Measurements from ENCODE around the gene CARMIL1.
A peak's percentile ranks its signal among the peaks of the same experiment; 100 is the strongest.
"Not testable (repeated sequence)": the region's sequence is repeated elsewhere in the genome, so short reads cannot be mapped to it uniquely, and the experiment has no call there.

Gene CARMIL1

DNA sequence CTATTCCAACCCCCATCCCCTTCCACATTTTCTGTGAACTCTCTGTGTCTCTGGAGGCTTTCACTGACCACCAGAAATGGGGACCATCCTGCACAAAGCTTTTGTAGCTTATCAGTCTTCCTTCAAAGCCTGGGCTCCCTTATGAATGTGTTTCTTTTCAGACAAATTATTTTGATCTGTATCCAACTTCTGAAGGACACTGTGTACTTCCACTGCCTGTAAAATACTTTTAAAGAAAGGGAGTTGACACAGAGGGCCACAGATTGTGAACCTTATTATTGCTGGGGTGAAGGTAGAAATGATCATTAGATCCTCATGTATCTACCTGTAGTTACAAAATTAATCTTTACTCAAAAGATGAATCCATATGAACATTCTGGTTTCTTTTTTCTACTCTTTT lies 135.6 kb downstream of the CARMIL1 start:
- DNase-seq = no peak

DNA sequence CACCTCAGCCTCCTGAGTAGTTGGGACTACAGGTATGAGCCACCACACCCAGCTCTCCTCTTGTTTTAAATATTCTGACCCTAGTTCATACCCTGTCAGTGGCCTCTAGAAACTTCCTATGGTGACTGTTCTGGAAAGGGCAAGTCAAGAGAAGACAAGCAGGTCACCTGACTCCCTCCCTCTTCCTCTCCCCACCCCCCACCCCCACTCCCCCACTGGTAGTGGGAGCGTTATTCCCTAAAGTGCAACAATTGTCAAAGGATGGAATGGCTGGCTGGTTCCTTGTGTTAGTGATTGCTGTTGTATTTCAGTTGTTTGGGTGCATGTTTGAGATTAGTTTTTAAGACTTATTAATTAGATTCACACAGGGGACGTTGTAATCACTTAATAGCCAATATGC lies 136.1 kb downstream of the CARMIL1 start:
- no peak for DNase-seq

DNA sequence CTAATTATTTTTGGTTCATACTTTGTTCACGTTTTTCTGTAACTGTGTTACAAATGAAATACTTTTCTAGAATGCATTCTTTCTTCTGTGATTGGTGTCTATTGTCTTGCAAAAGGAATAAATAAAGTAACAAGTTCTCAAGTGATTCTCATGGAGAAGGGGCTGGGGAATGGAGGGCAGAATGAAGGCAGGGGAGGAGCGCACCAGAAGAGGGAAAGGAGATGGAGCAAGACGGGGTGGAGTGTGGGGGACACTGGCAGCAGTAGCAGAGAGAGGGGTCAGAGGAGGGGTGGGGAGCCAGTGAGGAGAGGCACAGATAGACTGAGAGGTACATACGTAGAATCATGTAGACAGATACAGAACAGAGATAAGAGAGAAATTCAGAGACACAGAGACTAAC lies 136.5 kb downstream of the CARMIL1 start:
- no peak for DNase-seq

DNA sequence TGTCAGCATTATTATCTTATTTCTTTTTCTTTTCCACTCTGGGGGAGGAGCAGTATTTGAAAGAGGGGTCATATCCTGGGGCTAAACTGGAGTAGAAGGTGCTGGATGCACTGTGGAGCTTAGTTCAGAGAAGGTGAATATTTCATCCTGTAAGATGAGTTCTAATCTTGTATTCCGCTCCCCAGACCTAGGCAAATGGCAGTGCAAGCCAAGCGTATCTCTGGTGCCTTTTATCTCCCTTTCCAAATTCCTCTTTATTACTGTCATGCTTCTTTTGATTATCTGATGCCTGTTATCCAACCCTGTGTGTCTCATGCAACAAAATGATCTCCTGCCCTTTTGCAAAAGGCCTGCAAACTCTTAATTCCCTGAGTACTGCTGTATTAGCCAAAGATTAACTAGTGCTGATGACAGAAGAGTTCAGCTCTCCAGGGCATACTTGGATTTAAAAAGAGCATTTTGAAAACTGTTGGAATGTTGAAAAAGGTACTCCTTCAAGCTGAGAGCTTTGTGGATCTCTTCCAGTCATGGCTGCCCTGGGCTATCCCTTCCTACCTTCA lies 138.0 kb downstream of the CARMIL1 start:
- no peak for DNase-seq

DNA sequence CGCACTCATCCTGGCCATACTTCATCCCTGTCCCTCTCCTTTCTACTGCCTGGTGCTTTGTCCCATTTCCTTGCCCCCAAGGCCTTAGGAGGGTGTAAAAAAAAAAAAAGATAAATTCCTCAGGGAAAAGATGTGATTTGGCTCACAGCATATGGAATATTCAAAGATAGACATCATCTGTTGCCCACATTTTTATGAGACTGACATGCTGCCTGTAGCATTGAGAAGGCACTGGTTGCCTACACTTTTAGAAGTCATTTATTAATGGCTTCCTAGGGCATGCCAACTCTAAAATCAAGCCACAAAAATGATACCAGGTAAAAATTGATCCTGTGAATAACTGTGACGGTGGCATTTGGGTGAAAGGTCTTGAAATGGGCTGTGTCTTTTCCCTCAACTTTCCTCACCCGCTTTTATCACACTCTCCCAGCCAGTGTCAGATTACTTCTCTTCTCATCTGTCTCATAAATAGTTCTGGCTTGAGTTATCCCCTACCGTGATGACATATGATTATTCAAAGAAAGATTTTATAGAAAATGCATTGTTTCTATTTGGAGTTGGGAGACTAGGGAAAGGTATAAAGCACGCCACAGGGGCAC lies 139.4 kb downstream of the CARMIL1 start:
- DNase-seq = peak; percentile 14

DNA sequence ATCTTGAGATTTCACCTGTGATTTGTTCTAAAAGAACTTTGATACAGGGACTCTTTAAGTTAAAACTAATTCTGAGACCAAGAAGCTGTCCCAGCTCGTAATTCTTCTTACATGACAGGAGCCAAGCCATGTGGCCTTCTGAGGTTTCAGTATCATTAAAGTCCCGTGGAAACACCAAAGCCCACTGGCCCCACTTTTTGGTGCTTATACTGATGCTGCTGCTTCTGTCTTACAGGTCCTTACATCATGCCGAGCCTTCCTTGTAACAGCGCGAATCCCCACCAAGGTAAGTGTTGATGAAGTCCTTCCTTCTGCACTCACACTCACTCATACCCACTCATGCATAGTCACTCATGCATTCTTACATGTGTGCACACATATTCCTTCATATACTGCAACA lies 140.7 kb downstream of the CARMIL1 start:
- no peak for DNase-seq

DNA sequence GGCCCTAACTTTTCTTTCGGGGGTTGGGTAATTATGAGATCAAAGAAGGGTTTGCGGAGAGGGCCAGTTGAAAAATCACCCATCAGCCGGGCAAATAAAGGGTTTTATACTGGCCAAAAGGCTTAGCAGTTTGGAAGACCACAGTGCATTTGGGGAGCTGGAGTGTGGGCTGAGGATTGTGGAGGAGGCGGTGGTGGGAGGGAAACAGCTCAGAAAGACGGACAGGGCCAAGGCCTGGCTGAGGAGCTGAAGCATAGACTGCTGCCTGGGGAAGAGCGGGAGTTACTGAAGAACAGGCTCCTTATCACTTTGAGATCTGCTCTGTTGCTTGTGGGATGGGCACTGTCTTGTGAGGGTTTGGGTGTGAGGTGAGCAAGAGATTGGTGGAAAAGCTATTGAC lies 144.2 kb downstream of the CARMIL1 start:
- no peak for DNase-seq

DNA sequence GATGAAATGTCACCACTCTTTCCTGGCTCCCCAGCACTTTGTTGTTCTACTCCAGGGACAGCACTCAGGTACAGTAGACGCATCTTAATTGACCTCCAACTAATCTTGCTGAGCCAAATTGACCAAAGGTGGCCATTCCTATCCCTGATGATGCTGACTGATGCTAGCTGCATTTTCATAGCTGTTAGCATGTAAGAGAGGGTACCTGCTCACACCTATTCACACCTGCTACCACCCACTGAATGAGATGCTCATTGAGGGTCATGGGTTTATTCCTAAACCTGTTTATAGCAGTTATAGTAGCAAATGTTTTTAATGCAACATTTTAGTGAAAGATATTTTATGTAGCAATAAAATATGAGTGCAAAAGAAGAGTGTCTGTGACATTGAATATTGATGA lies 145.1 kb downstream of the CARMIL1 start:
- DNase-seq = no peak

DNA sequence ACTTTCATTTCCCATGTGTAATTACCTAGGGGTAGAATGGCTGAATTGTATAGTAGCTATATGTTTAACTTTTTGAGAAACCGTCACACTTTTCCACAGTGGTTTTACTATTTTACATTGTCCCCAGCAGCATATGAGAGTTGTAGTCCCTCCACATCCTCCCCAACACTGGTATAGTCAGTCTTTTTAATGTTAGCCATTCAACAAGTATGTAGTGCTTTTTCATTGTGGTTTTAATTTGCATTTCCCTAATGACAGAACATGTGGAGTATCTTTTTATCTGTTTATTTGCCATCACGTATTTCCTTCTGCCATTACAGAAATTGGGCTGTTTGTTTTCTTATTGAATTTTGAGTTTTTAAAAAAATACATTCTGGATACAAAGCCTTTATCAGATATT lies 148.4 kb downstream of the CARMIL1 start:
- DNase-seq = no peak

DNA sequence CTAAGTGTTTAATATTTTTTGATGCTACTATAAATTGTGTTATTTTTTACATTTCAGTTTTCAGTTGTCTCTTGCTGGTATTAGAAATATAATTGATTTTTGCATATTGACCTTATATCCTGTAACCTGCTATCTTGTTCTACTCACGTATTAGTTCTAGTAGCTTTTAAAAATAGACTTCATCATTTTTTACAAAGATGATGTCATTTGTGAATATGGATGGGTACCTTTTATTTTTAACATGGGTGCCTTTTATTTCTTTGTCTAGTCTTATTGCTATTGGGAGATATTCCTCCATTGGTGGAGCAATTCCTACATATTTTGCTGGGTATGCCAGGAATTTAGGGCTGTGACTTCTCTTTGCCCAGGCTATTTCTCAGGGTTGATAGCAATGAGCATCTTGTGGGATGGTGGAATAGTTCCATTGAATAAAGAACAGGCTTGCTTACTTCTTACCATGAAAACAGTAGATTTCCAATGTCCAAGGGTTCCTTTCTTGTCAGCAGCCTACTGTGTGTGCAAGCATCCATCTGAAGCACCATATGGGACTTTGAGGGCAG lies 149.7 kb downstream of the CARMIL1 start:
- DNase-seq = no peak

DNA sequence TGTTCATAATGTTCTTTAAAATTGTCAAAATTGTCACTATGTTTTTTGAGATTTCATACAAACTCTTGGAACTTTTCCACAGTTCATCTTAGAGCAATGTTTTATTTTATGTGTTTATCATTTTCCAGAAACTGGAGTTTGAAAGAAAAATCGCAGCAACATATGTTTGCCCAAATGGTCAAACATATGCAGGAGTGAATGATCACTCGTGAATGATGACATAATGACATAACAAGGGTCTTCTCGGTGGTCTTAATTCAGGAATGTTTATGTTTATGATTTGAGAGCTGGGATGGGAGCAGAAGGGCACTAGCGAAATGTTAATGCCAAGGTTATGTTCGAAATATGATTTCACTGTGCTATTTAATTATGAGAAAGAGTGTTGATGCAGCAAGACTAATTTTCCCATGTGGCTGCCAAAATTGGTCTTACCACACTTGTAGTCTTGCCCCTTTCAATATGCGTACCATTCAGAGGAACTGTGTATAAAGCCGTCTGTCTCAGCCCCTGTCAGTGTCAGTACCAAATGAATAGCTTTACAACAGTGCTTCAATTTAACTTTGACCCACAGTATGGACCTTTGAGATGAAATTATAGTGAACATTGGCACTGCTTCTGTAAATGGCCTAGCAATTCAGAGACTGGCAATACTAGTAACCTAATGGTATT lies 152.3 kb downstream of the CARMIL1 start:
- no peak for DNase-seq

DNA sequence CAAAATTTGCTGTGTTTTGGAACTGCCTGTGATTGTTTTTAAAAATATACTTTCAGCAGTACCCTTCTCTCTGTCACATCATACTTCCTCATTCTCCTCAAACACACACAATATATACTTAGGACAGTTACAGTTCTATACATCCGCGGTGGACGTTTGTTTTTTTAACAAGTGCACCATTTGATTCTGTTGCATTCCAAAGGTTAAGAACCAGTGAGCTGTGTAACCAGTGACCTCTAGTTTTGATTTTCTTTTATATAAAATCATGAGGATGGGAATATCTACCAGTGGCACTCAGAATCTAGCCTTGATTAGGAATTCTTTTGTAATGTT lies 152.8 kb downstream of the CARMIL1 start:
- no peak for DNase-seq

DNA sequence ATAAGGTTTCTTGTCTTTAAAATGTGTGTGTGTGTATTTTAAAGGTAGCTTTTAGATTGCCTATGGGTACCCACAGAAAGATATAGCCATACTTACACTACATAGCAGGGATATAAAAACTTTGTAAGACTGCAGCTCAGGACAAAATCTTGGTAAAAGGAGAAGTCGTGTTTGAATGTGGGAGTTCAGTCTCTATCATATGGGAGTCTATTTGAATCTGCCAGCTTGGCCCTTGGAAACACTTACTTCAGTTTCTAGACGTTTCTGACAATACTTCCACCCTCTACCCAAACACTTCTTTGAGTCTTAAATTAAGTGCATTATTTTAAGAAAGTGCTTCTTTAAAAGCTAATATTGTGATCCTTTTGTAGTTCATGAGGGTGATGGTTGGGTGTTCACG lies 155.7 kb downstream of the CARMIL1 start:
- DNase-seq = no peak

DNA sequence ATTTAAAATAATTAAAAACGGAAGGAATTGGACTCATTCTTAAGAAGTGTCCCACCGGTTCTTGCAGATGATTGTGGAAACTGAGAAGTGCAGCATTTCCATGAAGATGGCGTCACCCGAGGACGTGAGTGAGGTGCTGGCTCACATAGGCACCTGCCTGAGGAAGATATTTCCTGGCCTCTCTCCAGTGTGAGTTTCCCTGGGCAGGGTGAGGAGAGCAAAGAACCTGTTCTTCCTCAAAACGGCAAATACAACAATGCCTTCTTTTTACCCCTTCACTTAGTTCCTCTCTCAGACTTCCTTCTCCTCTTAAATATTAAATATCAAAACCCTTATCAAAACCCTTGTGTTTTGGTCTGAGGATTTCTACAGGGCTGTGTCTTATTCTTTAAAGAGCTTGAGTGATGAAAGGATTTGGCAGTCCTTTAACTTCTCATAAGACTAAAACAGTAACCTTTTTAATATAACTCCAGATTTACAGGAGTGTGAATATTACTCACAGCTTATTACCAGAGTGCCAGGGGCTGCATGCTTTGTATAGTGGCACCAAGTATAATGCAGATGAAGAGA lies 156.3 kb downstream of the CARMIL1 start:
- DNase-seq = no peak

DNA sequence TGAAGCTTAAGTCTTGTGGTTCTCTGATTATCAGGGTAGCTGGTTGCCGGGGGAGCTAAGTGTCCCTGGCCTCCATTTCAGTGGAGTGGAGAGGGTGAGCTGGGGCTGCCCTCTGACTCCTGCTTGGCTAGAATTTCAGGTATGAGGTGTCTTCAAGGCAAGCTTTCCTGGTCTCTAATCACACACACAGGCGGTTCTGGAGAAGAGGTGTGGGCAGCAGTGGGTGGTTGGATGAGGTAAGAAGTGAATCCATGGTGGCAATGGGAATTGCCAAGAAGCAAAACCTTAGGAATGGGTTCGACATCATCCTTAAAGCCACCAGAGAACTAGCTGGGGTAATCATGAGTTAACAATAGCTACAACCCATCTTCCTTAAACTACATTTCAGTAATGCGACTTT lies 157.6 kb downstream of the CARMIL1 start:
- DNase-seq = no peak

DNA sequence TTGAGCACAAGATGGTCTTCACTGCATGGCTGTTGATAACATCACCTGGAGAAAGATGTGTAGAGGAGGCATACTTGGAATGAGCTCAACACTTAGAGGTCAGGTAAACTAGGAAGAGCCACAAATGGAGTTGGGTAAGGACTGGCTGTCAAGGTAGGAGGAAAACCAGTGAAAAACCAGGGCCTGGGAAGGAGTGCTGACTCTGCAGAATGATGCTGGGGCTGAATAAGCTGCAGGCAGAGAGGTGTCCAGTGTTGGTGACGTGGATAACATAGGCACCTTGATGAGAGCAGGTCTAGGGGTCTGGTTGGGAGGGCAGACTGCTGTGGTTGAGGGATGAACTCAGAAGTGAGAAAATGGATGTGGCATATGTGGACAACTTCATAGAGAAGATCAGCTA lies 160.2 kb downstream of the CARMIL1 start:
- DNase-seq = no peak

DNA sequence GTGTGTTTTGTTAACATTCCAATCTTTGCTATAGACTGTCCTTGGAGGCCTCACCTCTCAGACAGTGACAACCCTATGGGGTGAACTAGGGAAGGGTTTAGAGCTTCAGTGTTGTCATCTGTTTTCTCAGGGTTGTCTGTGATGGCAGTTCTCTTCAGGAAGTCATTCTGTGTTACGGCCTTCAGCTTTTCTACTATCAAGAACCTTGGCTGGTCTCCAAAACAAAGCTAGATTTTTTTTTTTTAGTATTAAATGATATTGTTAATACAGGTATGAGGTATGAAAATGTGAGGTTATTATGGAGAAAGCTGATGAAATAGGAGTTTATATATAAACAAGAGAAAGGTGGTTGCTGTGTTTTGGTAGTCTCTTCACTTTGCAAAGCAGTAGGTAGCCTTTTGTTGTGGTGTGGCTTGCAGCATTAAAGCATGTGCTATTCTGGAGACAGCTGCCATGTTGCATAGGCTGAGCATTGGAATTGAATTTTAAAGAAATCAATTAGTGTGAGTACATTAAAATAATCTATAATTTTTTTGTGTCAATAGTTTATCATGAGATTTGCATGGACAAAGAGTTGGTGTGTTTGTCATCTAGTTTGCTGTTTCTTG lies 162.6 kb downstream of the CARMIL1 start:
- DNase-seq = no peak

DNA sequence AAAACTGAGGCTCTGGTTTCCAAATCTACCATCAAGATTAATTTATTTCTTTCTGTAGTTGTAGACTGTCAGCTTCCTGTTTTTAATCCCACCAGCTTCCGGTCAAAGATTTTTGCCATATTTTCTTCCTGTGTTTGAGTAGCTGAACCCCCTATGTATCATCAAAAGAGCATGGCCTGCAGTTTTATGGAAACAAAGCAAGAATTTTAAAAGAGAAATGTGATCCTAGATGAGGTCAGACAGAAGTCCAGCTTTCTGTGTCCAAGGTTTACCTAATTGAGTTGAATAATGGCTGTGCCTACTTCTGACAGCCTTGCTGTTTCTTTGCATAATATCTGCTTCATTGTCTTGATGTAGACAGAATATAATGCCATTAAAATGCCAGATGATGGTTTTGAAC lies 163.7 kb downstream of the CARMIL1 start:
- DNase-seq = no peak

DNA sequence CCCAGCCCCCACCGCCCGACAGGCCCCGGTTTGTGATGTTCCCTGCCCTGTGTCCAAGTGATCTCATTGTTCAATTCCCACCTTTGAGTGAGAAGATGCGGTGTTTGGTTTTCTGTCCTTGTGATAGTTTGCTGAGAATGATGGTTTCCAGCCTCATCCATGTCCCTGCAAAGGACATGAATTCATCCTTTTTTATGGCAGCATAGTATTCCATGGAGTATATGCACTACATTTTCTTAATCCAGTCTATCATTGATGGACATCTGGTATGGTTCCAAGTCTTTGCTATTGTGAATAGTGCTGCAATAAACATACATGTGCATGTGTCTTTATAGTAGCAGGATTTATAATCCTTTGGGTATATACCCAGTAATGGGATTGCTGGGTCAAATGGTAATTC lies 165.3 kb downstream of the CARMIL1 start:
- DNase-seq = not testable (repeated sequence)

DNA sequence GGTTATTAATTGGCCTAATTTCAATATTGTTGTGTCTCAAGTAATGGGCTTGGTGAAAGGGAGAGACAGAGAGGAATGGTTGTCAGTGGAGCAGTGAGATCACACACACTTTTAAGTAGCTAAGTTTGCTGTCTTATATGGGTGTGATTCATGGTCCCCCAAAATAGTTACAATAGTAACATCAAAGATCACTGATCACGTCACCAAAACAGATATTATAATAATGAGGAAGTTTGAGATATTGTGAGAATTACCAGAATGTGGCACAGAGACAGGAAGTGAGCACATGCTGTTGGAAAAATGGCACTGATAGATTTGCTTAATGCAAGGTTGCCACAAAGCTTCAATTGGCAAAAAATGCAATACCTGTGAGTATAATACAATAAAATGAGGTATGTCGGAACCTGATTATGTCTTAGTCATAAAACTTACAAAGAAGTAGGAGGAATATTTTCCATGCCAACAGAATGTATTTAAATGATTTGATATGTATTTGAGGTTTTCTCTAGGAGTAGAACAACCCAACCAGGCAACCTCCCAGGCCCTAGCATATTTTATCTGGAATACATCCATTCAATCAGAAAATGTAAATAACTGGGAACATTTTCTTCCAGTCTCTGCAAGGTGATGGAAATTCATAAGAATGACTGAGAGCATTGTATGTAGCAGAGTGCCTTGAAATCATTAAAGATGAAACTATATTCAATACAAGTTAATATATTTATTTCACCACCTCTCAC lies 167.8 kb downstream of the CARMIL1 start:
- DNase-seq = no peak

DNA sequence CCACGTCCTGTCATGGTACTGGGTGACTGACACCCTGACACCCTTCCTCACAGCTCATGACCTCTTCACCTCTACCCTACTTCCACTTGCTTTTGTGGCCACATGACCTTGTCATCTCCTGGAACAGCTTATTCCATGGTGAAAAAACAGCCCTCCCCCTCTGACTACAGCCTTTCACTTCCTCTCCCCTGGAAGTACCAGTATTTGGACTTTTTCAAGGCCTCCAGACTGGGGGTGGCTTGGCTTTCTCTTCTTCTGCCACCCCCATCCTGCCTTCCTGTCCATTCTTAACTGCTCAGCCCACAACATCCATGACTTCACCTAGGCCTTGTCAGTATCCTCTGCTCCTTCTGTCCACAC lies 168.4 kb downstream of the CARMIL1 start:
- no peak for DNase-seq

DNA sequence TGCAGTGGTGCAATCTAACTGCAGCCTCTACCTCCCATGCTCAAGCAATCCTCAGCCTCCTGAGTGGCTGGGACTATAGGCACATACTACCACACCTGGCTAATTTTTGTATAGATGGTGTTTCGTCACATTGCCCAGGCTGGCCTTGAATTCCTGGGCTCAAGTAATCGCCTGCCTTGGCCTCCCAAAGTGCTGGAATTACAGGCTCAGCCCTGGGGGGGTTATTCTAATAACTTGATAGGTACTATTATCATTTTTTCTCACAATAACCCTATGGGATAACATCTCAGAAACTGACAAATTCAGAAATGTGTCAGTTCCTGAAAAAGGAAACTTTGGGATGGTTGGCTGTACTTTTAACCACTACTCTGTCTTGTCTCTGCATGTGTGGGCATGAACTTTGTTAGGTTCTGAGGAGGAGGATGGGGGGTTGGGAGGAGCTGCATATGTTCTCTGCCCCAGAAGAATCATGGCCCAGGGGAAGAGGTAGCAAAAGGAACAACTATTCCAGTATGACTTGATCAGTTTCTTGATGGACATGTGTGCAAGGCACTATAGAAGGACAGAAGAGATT lies 169.9 kb downstream of the CARMIL1 start:
- no peak for DNase-seq

DNA sequence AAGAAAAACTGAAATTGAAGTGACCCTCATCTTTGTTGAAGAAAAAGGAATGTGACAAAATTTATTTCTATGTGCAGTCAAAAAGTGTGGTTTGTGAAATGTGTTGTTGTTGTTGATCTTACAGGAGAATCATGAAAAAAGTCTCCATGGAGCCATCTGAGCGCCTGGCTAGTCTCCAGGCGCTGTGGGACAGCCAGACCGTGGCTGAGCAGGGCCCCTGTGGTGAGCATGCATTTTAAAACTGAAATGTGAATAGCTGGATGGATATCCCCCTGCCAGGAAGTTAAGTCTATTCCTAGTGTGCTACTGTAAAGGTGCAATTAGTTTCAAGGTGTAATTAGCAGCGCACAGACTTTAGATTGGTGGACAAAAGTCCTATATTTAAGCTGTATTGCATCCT lies 170.6 kb downstream of the CARMIL1 start:
- DNase-seq = peak; percentile 14

Data from NCI-H2171 (cell line).